HG02938 (cell line): ENCODE results near the gene SCFD2.
"Not testable (repeated sequence)": the region's sequence is repeated elsewhere in the genome, so short reads cannot be mapped to it uniquely, and the experiment has no call there.

Experiments
- ATAC-seq: cut with Tn5 transposase; IDR thresholded peaks from one replicate; pipeline ENCODE4 v1.9.1; 2021; ENCODE audit warnings: mild to moderate bottlenecking, moderate library complexity; ENCODE audit not compliant: unreplicated experiment

SCFD2 gene

DNA sequence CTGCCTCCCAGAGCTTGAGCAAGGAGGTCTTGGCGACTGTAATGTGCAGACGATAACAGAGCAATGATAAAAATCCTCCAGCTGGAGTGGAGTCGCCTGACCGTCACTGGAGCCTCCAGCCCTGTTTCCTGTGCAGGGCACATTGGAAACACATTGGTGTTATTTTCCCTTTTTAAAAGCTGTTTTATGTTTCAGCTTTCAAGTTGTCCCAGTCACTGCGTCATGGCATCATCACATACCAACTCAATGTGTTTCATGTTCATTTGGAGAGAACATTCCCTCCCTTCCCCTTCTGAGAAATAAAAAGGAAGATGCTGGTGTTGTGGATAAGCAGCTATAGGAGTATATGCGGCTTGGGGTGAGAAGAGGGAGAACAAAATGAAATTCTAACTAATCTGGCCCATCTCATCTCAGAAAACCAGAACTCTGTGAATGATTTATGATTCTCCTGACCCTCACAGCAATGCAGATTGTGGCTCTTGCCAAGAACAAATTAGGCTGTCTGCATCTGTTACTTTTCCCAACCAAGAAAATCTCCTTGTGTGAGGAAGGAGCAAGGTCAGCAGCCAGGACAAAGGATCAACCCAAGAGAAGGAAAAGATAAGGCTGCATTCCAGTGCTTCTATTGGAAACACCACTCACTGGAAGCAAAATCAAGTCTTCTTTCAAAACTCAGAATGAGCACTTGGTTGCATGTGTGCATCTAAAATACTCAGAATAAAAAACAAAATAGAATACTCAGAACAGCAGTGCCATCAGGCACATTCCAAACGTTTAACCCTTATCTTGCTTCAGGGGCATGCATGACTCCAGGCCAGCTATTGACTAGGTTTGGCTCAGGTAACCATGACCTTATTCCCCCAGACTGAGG lies 369.4 kb downstream of the SCFD2 start:
- no peak for ATAC-seq

DNA sequence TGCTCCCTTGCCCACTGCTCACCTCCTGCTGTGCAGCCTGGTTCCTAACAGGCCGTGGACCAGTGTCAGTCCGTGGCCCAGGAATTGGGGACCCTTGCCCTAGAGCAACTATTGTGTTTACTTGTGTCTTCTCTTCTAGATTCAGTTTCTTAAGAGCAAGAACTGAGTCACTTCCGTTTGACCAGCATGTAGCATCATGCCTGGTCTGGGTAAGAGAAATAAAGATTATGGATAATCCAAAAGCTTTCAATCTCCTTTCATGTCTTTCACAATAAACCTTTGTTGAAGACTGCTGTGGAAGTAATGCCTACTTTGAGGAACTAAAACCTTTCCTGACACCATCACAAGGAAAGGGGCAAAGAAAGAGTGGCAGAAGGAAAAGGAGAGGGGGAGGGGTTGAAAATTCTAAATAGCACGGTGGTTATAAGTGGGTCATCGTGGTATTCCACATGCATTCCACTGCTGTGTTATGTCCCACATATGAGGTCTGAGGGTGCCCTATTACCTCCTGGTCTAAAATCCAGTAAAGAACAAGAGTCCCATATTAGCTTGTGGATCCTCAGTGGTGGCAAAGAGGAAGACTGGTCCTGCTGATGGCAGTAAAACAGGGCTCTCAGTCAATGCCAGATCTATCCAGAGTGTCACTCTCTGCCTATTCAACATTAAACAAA lies 370.4 kb downstream of the SCFD2 start:
- no peak for ATAC-seq

DNA sequence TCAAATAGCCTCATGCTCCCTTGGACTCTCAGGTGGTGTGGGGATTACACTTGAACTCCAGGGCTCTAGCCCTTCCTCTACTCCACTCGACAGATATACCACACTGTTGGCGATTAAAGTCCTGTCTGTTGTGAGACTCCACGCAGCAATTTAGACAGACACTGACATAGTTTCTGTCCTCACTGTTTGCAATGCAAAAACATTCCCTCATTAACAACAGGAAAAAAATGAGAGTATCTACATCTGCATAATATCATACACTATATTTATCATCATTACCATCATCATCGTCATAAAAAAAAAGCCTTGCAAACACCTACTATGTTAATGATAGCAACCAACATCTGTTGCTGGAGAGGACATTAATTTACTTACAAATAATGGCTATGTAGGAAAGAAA lies 371.3 kb downstream of the SCFD2 start:
- no peak for ATAC-seq

DNA sequence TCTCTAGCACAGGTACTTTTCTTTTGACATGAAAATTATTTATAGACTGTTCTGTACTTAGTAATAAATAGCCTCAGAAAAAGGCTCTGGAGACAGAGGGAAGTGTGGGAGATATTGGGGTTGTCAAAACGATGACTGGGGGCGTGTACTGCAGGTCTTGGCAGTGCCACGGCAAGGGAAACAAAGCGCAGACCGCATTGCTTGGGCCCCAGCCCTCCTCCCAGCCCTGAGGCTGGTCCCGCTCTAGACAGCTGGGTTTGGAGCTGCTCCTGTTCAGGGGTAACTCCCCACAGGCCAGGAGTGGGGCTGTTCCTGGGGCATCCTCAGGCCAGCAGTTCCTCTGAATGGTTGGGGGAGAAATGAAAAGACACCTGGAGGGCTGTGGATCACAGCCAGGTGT lies 372.1 kb downstream of the SCFD2 start:
- no peak for ATAC-seq

- not testable (repeated sequence) for ATAC-seq
Observed at GRCh38 chr4:52992551-52992950, 373.3 kb downstream of the SCFD2 start.

GRCh38 chr4:52991472-52991871 lies 374.4 kb downstream of the SCFD2 start:
- no peak for ATAC-seq

- ATAC-seq, result no peak
Observed at GRCh38 chr4:52990706-52991105, 375.2 kb downstream of the SCFD2 start.

GRCh38 chr4:52989865-52990264 lies 376.0 kb downstream of the SCFD2 start:
- ATAC-seq, result no peak

- ATAC-seq, result no peak
Observed at GRCh38 chr4:52987392-52988056, 378.3 kb downstream of the SCFD2 start.

DNA sequence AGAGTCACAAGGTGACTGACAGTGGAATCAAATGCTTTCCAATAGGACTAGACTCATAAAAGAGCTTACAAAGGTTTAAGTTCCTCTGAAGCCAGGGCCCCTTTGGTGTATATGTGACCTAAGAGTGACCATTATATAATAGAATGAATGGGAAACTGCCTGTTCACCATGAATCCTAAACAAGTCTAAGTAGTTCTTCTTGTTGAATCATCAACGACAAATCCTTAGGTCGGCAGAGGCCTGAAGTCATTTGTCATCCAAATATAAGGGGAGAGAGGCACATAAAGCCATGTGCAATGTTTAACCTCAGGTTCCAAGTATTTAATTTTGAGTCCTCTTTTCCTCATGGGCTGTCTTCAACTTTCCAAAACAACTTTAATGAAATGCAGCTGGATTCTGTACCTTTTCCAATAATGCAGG lies 381.4 kb downstream of the SCFD2 start:
- no peak for ATAC-seq

DNA sequence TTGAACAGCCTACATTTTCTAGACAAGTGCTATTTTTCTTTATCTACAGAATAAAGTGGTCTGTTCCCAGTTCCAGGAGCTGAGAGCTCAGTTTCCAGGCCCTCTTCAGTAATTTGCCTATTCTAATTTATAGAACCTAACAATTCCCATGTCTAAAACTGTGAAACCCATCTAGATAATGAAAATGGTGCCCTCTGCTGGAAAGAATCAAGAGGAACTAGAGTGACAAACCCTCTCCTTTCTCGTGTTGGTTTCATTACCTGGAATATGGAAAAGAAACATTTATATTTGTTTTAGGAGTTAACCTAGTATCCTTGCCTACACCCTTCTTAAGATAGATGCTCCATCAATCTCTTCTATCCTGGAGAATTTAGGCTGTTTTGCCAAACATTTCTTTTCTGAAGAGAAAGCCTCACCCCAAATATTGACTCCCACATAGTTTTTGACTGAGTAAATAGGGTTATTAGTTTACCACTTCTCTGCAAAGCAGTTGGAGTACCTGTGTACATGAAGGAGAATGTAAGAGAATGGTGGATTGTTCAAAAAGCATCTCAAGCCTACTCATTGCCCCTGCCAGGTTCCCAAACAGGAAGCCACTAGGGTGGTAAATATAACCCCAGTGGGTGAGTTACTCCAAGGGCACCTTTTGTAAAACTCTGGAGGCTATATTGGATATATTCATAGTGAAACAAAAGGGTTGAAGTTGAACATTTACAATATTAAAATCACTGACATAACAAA lies 382.1 kb downstream of the SCFD2 start:
- ATAC-seq, result no peak

GRCh38 chr4:52982946-52983340 lies 382.9 kb downstream of the SCFD2 start:
- ATAC-seq, result no peak

DNA sequence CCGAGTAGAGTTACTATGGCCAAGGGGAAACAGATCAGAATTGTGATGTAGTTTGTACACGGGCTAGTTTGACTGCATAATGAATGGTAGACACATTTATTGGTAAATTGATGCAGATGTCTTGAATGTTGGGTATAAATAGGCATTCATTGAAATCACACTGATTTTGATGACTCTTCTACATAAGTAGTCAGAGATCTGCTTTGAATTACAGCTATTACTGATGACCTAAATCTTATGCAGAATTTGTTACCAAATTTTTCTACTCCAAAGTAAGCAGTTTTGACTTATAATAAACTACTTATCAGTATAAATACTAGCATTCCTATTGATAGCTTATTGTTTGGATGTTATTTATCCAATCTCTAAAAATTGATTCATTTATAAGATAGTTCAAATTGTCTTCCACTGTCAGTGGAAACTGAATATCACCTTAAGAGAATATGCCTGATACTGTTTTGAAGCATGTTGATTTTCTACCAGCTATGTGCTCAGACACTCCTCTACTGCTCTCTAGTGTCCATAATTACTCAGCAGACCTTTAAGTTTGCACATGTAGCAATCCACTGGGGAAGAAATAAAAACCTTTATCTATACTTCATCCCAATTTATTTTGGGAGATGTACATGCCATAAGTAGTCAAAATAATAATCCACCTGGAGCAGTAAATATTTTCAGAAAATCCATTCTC lies 383.5 kb downstream of the SCFD2 start:
- ATAC-seq, result no peak

- no peak for ATAC-seq
Observed at GRCh38 chr4:52979821-52980590, 385.9 kb downstream of the SCFD2 start.

DNA sequence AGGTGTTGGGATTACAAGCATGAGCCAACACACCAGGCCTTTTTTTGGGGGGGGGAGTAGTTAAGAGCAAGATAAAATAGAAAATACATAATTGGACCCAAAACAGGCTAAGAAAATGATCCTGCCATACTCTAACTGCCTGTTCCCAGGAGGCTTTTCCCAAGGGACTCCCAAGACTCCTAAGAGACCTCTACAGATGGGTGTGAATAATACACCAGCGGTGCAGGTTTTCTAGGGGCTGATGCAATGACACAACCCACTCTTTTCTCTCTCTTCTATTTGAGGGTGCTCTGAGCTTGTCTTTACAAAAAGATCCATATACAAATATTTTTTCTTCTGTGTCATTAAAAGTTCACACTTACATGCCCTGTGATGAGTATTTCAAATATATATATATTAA lies 386.8 kb downstream of the SCFD2 start:
- no peak for ATAC-seq

DNA sequence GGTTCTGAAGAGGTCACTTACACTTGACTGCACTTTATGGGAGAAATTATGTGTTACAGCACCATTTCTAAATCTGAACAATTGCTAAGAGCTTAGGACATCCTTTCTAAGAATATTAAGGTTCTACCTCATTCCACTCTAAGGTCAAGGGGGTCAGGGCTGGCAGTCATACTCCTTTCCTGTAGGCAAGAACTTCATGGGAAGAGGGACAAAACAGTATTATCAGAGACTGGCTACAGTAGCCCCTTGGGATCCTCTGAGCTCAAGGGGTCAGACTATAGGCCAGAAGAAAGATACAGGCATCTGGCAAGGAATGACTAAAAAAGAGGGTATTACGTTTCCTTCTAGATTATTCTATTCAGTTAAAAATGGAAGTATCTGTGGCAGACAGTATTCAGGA lies 388.6 kb downstream of the SCFD2 start:
- no peak for ATAC-seq

DNA sequence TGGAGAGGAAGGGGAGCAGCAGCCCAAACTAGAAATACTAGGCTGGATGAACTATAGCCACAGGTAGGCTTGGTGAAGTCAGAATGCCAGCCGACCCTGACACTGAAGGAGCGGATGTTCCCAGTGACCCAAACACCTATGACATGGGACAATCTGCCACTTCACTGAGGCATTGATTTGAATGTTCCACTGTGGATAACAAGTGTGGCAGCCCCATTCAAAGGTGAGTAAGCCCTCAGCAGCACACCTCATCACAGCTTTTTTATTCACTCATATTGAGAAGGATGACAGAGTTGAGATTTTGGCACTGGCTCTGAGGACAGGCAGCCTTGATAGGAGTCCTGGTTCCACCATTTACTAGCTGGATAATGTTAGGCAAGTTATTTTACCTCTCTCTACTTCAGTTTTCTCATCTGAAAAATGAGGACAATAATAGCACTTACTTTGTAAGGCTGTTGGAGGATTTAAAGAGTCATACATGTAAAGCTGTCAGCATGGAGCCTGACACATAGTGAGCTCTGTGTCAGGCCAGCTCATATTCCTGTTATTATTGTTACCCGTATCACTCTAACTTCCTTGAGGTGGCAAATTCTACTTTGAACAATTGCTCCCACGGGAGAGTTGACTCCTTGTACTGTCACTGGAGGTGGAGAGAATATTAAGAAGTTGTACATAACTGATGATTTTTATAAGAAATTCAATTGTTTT lies 389.2 kb downstream of the SCFD2 start:
- ATAC-seq, result no peak

GRCh38 chr4:52968691-52969090 lies 397.2 kb downstream of the SCFD2 start:
- no peak for ATAC-seq

GRCh38 chr4:52968241-52968640 lies 397.6 kb downstream of the SCFD2 start:
- ATAC-seq, result no peak
